ENCODE data around the gene ZC3H7B.

DNA sequence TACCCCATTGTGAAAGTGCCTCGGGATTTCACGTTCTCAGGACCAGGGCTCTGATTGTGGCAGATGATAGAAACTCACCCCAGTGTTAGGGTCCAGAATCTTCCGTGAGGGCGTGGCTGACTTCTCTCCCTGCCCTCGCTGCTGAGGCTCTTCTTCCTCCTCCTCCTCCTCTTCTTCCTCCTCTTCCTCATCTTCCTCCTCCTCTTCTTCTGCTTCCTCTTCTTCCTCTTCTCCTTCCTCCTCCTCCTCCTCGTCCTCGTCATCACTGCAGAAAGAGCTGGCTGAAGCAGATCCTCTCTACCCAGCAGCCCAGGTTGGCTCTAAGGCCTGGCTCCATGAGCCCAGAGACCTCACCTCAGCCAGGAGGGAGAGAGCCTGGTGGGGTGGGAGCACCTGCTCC, 47.1 kb upstream of the ZC3H7B start:
- TF ChIP-seq CTCF (IDR thresholded peaks at IDR 0.05) = no peak
- no peak for TF ChIP-seq EZH2 (IDR thresholded peaks at IDR 0.05)
- TF ChIP-seq EZH2phosphoT487 (IDR thresholded peaks at IDR 0.05) = no peak

Data from neural progenitor cell (in vitro differentiated cells).